Ascending aorta (tissue), 2 donors: ENCODE measurements around the gene CILP. TPM values are rescaled to one million over a fixed set of nuclear protein-coding genes. Genes with fewer than 3 reads are reported as not detected.

ENCODE experiments used
- DNase-seq, 2 donors: peaks; one replicate each; pipeline ENCODE4 v3.0.0-alpha.2; 2019; ENCODE audit warnings: low spot score in 2 of 2
- H3K27ac ChIP-seq, 2 donors: fragments of 200-600 bp; sonication (generic); one replicate each; pipeline ENCODE4 v1.5.1; 2016 to 2017; ENCODE audit warnings: mild to moderate bottlenecking in 1 of 2
- H3K27me3 ChIP-seq: fragments of 200-600 bp; sonication (generic); one replicate; pipeline ENCODE4 v1.5.1; 2017
- H3K36me3 ChIP-seq, 2 donors: fragments of 200-600 bp; sonication (generic); one replicate each; pipeline ENCODE4 v1.5.1; 2016
- H3K4me1 ChIP-seq, 2 donors: fragments of 200-600 bp; sonication (generic); one replicate each; pipeline ENCODE4 v1.5.1; 2016 to 2017; ENCODE audit warnings: mild to moderate bottlenecking in 1 of 2
- H3K4me3 ChIP-seq, 2 donors: fragments of 200-600 bp; sonication (generic); one replicate each; pipeline ENCODE4 v1.5.1; 2016 to 2017; ENCODE audit warnings: mild to moderate bottlenecking in 1 of 2
- H3K9me3 ChIP-seq, 2 donors: fragments of 200-600 bp; sonication (generic); one replicate each; pipeline ENCODE4 v1.5.1; 2016
- CTCF ChIP-seq, 3 experiments: fragments of 200-600 bp in 2 of 3; fragments of 450-650 bp in 1 of 3; sonication (generic) in 2 of 3; IDR thresholded peaks; one replicate each; pipeline ENCODE4 v1.5.1; 2016 to 2019; ENCODE audit warnings: antibody characterized with exemption in 3 of 3, mild to moderate bottlenecking in 1 of 3, moderate library complexity in 1 of 3
- intact Hi-C: fragments of 100-400 bp; cut with DNase I; formaldehyde crosslinking; loops from one replicate; pipeline ENCODE4 v1.15.1; 2023
- total RNA-seq: library from RNA; depleted of rRNA; stranded (reverse); fragments of >200 nt; gene quantifications from one replicate; pipeline ENCODE4 v1.1.0, GENCODE V29; 2016

The CILP gene, protein sequence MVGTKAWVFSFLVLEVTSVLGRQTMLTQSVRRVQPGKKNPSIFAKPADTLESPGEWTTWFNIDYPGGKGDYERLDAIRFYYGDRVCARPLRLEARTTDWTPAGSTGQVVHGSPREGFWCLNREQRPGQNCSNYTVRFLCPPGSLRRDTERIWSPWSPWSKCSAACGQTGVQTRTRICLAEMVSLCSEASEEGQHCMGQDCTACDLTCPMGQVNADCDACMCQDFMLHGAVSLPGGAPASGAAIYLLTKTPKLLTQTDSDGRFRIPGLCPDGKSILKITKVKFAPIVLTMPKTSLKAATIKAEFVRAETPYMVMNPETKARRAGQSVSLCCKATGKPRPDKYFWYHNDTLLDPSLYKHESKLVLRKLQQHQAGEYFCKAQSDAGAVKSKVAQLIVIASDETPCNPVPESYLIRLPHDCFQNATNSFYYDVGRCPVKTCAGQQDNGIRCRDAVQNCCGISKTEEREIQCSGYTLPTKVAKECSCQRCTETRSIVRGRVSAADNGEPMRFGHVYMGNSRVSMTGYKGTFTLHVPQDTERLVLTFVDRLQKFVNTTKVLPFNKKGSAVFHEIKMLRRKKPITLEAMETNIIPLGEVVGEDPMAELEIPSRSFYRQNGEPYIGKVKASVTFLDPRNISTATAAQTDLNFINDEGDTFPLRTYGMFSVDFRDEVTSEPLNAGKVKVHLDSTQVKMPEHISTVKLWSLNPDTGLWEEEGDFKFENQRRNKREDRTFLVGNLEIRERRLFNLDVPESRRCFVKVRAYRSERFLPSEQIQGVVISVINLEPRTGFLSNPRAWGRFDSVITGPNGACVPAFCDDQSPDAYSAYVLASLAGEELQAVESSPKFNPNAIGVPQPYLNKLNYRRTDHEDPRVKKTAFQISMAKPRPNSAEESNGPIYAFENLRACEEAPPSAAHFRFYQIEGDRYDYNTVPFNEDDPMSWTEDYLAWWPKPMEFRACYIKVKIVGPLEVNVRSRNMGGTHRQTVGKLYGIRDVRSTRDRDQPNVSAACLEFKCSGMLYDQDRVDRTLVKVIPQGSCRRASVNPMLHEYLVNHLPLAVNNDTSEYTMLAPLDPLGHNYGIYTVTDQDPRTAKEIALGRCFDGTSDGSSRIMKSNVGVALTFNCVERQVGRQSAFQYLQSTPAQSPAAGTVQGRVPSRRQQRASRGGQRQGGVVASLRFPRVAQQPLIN
- total RNA-seq = 1.8 TPM

DNA sequence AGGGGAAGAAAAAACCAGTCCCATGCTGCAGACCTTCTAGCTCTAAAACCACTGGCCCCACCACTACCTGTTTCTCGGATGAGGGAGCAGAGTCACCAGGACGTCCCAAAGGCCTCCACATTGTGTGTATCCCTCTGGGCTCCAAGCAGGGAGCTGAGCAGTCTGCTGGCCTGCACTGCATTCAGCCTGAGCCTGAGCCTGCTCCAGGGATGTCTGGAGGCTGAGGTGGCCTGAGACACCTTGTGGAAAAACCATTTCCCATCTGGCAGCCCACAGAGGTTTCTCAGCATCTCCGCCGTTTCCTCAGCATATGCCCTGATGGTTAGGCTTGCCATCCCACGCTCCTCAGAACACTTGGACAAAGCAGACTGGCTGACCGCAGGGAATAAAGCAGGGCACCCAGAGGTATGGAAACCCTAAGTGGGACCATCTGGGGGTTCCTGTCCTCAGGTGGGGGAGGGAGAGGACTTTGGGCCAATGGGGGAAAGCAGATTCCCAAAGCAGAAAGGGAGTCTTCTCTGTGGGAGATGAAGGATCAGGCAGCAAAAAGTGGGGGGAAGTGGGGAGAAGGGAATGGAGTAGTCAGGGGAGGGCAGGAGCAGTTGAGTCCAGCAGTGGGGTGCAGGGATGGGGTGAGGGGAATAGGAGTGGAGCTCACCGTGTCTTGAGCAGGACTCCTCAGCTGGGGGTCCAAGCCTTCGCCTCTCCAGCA, at the start of gene CILP:
Gene CILP, minus strand, starts transcription at position 704 of the 712 bp plus-strand sequence. CDS start 1,718 bp downstream, outside the sequence.
- H3K27ac ChIP-seq = no peak within 1 kb of the TSS
- no peaks in the 10 kb centered on the region for H3K4me1 ChIP-seq
- no peaks in the 10 kb centered on the region for H3K36me3 ChIP-seq
- no peaks in the 10 kb centered on the region for H3K27me3 ChIP-seq
- no peak within 1 kb of the TSS for H3K4me3 ChIP-seq
- intact Hi-C loops = no loop called here
- no peak for DNase-seq
- no peak for TF ChIP-seq CTCF (IDR thresholded peaks at IDR 0.05)
- no peaks in the 10 kb centered on the region for H3K9me3 ChIP-seq

DNA sequence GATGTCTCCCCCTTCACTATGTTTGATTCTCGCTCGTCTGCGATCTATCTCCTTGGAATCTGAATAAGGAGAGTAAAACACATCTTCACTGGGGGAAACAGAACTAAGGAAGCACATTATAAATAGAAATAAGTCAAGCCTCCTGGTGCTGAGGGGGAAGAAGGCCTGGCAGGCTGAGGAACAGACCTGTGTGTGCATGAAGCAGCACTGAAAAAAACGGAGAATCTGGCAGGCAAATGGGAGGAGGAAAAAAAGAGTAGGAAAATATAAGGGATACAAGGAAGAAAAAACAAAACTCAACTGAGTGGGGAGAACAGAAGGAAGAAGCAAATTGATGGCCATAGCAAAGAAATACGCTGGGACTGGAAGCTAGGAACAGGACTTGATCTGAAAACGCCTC, 49.7 kb upstream of the CILP start:
- Histone ChIP-seq H3K36me3 (peaks cover 45 to 69% of the 10 kb centered on the region in 2 donors), H3K27ac (no peak overlapping the region), H3K27me3 (no peaks in the 10 kb centered on the region), H3K9me3 (no peaks in the 10 kb centered on the region), H3K4me1 (no peaks in the 10 kb centered on the region), H3K4me3 (no peak overlapping the region)
- DNase-seq = no peak
- TF ChIP-seq CTCF (IDR thresholded peaks at IDR 0.05) = no peak
- intact Hi-C loops = no loop called here

DNA sequence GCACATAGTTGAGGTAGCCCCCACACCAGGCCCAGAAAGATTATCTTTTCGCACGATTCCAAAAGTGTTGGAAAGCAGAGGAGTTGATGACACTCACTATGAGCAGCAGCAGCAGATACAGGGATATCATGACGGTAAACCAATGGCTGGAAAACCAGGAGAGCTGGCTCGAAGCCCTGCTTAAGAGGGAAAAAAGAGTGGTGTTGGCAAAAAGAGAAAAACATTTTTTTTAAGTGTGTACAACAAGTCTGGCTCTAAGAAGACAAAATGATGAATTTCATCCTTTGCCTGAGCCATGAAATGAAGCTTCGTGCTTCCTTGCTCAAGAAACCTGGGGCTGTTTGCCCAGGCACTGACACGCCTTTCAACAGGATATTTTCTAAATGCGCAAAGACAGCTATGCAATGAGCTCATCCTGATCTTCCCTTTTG, 48.1 kb upstream of the CILP start:
- no peak for DNase-seq
- Histone ChIP-seq H3K4me3 (no peak overlapping the region), H3K36me3 (peaks cover 45 to 59% of the 10 kb centered on the region in 2 donors), H3K27ac (peak overlapping the region in 1 of 2 donors; percentile 2), H3K9me3 (no peaks in the 10 kb centered on the region), H3K27me3 (no peaks in the 10 kb centered on the region), H3K4me1 (no peaks in the 10 kb centered on the region)
- TF ChIP-seq CTCF (IDR thresholded peaks at IDR 0.05) = no peak
- intact Hi-C loops = no loop called here

DNA sequence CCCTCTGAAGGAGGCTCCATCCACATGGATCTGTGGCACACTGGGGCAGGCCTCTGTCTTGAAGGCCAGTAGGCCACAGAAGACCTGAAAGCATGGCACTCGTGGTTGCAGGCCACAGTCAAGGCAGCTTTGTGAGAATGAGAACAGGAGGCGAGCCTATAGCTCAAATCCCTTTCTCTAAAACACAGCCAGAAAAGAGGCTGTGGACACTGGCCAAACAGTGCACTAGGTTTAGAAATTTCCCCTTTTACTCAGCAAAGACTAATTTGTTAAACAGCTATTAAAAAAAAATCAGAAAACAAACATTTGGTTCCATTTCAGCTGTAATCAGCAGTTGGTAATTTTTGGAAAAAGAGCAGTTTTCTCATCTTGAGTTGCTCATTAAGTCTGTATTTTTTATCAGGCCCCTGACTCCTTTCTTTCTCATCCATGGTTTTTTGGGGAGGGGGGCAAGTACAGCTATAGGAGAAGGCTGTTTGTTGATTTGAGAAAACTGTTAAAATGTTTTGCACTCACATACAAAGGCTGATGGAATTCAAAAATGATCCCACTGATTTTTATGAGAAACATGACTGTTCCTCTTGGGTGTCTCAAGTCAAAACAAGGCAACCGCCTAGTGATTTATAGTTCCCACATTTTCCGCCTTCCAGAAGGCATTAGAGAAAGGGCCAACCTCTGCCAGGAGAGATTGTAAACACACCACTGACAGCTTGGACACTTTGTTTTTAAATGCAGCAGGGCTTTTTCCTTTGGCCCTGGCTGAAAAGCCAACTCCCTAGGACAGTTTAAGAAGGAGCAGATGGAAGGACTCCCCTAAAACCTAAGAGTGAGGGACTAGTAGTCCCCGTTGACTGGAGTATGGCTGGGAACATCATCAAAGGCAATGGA, 47.3 kb upstream of the CILP start:
- Histone ChIP-seq H3K27ac (peak overlapping the region in 1 of 2 donors; percentile 2), H3K4me3 (no peak overlapping the region), H3K36me3 (peaks cover 45 to 59% of the 10 kb centered on the region in 2 donors), H3K4me1 (no peaks in the 10 kb centered on the region), H3K9me3 (no peaks in the 10 kb centered on the region), H3K27me3 (no peaks in the 10 kb centered on the region)
- DNase-seq = no peak
- no peak for TF ChIP-seq CTCF (IDR thresholded peaks at IDR 0.05)
- intact Hi-C loops = no loop called here
